Inflammatory macrophage (primary cell): ENCODE results near the gene ABHD2.

Experiments used
- DNase-seq, 2 donors: peaks; one replicate each; pipeline ENCODE4 v3.0.0-alpha.2; 2020 to 2022

ABHD2 gene

DNA sequence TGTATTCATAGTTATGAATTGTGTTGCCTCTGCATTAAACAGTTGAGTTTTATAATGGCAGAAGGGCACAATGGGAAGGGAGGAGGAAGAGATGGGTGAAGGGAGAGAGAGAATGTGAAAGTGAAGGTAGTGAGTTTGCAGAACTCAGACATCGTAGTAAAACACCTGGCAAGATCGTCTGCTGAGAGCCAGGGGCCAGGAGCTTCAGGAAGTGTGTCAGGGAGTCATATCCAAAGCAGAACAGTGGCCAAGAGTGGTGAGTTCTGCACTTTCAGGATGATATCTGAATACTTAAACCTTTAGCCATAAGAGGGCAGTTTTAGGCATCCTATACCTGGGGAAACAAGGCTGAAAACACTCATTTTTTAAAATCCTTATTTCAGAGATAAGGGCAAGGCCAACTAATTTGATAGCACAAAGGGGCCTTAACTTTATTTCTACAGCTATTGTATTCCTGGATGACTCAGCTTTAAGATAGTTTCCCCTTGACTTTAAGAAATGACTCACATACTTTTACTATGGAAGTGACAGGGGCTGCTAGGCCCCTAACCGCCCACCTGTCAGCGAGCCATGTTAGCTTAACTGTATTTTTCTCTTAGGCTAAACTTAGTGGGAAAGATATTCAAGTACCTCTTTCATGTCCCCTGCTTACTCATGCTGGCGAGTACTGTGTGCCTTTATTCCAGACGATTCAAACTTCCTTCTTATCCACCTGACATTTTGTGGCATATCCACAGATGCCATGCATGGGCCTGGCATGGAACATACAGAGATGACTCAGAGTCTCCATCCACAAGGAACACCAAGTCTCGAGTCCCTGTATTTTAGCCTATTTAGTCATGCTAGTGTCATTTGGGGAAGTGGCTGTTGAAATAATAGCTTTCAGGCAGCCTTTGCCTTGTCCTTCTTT, 79.3 kb downstream of the ABHD2 start:
- DNase-seq, result peak; percentile 79 to 82

- DNase-seq, result no peak
Measured at GRCh38 chr15:89168316-89168833, 80.1 kb downstream of the ABHD2 start.

- no peak for DNase-seq
Measured at GRCh38 chr15:89170364-89170763, 82.1 kb downstream of the ABHD2 start.

DNA sequence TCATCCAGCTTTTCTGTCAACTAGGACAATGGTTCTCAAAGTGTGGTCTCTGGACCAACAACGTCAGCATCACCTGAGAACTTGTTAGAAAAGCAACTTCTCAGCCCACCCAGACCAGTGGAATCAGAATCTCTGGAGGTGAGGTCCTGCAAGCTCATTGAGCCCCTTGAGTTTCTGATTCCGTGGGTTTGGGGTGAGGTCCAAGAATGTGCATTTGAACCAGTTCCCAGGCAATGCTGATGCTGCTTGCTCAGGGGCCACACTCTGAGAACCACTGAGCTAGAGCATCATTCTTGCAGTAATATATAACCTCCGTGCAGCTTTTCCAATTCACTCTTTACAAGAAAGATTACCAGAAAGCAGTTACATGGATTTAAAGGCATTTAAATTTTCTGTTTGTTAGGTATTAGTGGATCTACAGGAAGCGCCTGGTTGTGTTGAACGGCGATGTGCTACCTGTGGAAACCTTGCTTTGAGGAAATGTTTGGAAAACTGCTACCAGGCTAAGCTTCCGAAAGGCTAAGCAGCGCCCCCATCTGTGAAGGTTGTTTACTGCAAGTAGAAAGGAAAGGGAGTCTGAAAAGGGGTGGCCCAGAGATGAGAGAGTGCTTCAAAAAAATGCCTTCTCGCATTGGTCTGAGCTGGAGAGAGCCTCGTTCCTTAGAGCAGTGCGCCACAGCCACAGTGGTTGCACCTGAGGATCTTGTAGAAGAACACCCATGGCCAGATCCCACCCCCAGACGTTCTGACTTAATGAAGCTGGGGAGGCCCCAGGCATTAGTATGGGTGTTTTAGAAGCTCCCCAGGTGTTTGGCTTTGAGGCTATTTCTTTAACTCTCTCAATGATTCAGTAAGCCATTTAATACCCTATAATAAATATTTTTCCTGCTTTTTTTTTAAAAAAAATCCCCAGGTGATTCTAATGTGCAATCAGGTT, 83.1 kb downstream of the ABHD2 start:
- peak; percentile 43 to 45 for DNase-seq

- DNase-seq, result no peak
Measured at GRCh38 chr15:89172921-89173320, 84.7 kb downstream of the ABHD2 start.

- no peak for DNase-seq
Measured at GRCh38 chr15:89174476-89174875, 86.2 kb downstream of the ABHD2 start.

GRCh38 chr15:89175617-89176191, 87.4 kb downstream of the ABHD2 start:
- DNase-seq, result no peak

DNA sequence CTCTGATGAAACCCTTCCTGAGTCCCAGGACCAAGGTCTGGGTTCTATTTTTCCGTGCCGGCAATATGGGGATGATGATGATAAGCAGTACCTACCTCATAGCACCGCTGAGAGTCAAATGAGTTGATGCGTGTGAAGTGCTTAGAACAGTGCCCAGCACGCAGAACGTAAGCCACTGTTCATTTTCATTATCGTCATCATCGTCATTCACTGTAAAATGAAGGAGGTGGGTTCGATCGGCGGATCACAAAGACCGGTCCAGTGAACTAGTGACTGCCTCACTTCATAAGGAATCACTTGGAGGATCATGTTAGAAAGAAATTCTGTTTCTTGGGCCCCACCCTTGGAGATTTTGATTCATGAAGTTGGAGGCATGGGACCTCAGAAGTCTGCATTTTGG, 88.9 kb downstream of the ABHD2 start:
- no peak for DNase-seq

GRCh38 chr15:89177633-89178306, 89.5 kb downstream of the ABHD2 start:
- DNase-seq, result peak; percentile 54 to 55

- DNase-seq, result no peak
Measured at GRCh38 chr15:89178307-89178977, 90.2 kb downstream of the ABHD2 start.

GRCh38 chr15:89179966-89180875, 92.0 kb downstream of the ABHD2 start:
- no peak for DNase-seq

DNA sequence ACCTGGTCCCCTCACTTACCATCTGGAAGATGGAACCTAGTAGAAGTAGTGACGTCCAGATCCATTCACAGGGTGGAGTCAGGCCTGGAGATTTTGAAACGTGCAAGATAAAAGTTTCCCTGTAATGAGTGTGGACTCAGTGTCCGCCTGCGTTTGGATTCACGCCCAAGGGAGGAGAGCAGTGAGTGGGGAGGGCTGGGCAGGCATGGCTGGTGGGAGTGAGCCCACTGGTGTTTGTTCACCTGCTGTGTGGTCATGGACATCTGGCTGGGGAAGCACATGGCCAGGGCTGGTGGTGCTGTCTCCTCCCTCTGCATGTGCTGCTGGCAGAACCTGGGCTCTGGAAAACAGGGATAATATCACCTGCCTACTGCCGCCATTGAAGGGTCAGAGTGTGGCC, 96.1 kb downstream of the ABHD2 start:
- no peak for DNase-seq

DNA sequence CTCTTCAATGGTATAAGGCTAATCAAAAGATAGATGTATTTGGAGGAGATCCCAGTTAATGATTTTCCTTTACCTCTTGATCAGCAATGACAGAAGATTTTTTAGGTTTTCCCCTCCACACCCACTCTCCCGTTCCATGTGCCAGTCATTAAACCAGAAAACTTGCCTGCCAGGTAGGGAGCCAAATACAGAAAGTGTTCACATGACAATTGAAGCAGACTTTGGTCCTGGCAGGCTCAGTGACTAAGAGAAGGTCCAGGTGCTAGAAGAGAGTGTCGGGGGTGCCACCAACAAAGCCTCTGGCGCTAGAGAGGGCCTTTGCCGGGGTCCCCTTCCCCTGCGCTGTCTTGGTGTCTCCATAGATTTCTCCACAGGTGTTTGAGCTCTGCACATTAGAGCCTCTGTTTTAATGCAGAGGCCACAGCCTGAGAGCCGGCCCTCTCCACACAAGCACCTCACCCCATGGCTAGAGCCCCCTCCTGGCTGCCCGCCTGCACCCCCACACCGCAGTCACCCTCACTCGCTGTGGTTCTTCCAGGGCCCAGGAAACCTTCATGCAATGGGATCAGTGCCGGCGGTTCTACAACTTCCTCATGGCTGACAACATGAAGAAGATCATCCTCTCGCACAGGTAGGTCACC, 96.8 kb downstream of the ABHD2 start:
- no peak for DNase-seq

DNA sequence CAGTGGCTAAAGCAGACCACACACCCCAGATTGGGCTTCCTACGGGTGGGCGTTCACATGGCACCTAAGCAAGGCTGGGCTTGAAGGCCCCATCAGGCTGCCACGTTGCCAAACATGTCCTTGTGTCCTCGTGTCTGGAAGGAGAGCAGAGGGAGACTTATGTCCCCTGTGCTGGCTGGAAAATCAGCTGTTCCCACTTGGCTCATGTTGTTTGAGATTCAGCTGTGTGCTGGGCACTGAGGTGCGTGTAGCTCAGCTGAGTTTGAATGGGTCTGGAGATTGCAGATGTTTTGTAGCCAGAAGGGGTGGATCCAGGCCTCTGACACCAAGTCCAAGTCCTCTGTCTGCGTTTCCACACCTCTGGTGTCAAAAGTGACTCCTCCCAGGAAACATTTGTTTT, 98.5 kb downstream of the ABHD2 start:
- no peak for DNase-seq

DNA sequence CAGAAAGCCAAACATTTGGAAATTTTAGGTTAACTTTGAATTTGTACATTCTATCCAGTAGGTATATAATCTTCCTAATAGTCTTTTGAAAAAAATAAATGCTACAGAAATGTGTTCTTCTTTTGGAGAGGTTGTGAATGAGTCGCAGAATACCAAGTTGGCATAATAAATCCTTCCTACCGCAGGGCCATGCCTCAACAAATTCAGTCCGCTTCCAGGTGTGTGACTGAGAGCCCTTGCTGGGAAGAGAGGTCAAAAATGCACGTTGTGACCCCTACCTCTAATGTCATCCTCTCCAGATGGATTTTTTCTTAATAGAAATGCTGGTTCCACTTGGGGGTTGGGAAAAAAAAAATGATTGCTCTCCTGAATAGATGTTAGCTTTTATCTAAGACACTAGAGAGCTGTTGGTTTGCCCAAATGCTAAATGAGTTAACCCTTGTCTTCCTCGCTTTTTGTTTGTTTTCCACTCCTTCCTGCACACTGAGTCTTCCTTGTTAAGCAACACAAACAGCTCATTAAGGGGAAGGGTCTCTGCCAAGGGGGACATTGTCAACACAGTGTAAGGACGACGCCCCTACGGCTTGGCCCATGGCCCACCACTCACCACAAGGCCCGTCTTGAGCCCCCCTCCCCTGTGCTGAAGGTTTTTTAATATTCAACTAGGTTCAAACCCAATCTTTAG, 99.2 kb downstream of the ABHD2 start:
- no peak for DNase-seq

- DNase-seq, result no peak
Measured at GRCh38 chr15:89187986-89188514, 99.8 kb downstream of the ABHD2 start.

DNA sequence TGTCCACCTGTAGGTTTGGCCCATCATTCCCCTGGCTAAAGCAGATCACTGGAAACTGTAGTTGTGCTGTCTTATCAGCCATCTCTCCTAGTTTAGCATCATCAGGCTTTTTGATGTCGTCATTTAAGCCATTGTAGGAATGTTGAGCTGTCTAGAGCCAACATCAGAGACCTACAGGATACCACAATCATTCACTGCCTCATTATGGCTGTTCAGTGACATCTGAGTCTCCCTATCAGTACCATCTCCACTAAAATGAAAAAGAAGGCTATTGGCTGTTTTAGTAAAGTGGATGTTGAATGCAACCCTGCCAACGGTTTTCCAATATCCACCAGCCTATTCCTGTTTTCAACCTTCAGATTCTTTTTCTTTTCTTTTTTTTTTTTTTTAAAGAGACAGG, 103.9 kb downstream of the ABHD2 start:
- DNase-seq, result no peak

DNA sequence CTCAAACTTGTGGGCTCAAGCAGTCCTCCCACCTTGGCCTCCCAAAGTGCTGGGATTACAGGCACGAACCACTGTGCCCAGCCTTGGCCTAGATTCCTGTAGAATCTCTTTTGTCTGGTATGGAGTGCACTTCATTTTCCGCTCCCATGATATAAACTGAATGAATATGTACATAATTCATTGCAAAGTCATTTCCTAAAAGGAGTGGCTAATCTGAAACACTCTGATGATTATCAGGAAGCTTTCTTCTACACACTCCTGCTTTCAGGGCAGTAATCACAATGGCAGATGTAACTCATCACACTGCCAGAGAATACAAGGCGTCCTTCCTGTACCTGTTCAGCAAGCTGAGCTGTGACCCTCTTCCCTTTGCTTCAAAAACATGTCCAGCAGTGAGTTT, 104.5 kb downstream of the ABHD2 start:
- no peak for DNase-seq

- DNase-seq, result no peak
Measured at GRCh38 chr15:89194608-89195007, 106.4 kb downstream of the ABHD2 start.
